ENCODE results near the gene CNTN3.

- no peak for TF ChIP-seq CTCF (IDR thresholded peaks at IDR 0.05)
- no peak for TF ChIP-seq POLR2A (IDR thresholded peaks at IDR 0.05)
Measured at GRCh38 chr3:74646094-74646493, 31.6 kb upstream of the CNTN3 start.

Measured in testis (tissue), 2 donors.